Gastrocnemius medialis (tissue), 4 donors: ENCODE measurements around the gene TSPAN9.

ENCODE experiments used
- POLR2A ChIP-seq, 2 donors: fragments of 450-650 bp; IDR thresholded peaks; one replicate each; pipeline ENCODE4 v1.6.1; 2017; ENCODE audit warnings: antibody characterized with exemption in 2 of 2, mild to moderate bottlenecking in 2 of 2, moderate library complexity in 2 of 2
- TF ChIP-seq, protein P1 (sequence below), 5 experiments: fragments of 450-650 bp in 3 of 5; fragments of 200-600 bp in 2 of 5; sonication (generic) in 2 of 5; IDR thresholded peaks in 4 of 5; conservative IDR thresholded peaks in 1 of 5; 1 replicate in 4 of 5; 2 replicates in 1 of 5; pipeline ENCODE4 v1.5.1; 2016 to 2019; ENCODE audit warnings: antibody characterized with exemption in 5 of 5, mild to moderate bottlenecking in 3 of 5, moderate library complexity in 3 of 5

DNA sequence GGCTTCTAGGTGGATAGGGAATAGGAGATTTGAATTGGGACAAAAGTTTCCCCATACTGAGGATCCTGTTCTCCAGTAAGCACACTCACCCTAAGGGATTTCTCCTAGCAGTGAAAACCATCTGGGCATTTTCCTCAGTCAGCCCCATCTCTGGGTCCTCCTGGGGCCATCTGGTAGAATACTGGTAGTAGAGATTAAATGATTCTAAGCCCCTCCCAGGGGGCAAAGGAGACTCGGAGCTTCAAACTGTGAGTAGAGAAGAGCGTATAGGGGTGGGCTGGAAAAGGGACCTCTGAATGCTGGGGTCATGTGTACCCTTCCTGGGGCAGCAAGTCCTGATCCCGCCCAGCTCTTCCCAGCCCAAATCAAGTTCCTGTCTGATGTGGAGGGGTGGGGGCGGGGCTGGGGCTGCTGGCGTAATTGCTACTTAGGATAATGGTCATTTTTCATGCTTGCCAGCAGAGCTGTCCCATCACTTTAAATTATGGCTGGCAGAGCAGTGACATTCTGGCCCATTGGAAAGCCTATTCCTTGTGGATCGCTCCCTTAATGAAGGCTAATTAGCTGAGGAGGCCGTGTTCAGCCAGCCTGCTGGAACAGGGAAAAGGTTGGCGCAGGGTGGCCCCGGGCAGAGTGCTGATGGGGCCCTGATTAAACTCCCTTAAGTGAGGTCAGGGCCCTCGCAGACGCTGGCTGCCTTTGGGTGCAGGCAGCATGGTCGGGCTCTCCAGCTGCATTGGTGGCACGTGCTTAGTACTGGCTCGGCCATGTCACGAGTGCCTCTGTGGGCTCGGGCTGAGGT, 127.8 kb downstream of the TSPAN9 start:
- TF ChIP-seq, protein P1, sequence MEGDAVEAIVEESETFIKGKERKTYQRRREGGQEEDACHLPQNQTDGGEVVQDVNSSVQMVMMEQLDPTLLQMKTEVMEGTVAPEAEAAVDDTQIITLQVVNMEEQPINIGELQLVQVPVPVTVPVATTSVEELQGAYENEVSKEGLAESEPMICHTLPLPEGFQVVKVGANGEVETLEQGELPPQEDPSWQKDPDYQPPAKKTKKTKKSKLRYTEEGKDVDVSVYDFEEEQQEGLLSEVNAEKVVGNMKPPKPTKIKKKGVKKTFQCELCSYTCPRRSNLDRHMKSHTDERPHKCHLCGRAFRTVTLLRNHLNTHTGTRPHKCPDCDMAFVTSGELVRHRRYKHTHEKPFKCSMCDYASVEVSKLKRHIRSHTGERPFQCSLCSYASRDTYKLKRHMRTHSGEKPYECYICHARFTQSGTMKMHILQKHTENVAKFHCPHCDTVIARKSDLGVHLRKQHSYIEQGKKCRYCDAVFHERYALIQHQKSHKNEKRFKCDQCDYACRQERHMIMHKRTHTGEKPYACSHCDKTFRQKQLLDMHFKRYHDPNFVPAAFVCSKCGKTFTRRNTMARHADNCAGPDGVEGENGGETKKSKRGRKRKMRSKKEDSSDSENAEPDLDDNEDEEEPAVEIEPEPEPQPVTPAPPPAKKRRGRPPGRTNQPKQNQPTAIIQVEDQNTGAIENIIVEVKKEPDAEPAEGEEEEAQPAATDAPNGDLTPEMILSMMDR (IDR thresholded peaks at IDR 0.05 in 4 of 5, conservative IDR thresholded peaks at IDR 0.05 in 1 of 5), result no peak
- no peak for TF ChIP-seq POLR2A (IDR thresholded peaks at IDR 0.05)
